ENCODE measurements around the gene SPTBN1. TPM values are rescaled to one million over a fixed set of nuclear protein-coding genes. Genes with fewer than 3 reads are reported as not detected.

The SPTBN1 gene
- total and polyA plus RNA-seq, 2 experiments from 2014 or later = 58.1 to 204 TPM

- ATAC-seq = no peak
- Mint-ChIP-seq H3K27me3 (ENCODE audit: insufficient read depth, low read depth, poor library complexity) (peaks cover 14% of the 10 kb centered on the region), H3K27ac (no peak overlapping the region), H3K36me3 (ENCODE audit: low read depth) (no peaks in the 10 kb centered on the region; the same call in 2 of the 3 replicates), H3K4me1 (peaks cover 54% of the 10 kb centered on the region), H3K9me3 (no peaks in the 10 kb centered on the region), H3K4me3 (no peak overlapping the region)
- Histone ChIP-seq H3K27me3 (ENCODE audit: insufficient read depth) (no peaks in the 10 kb centered on the region), H3K36me3 (ENCODE audit: insufficient read depth) (no peaks in the 10 kb centered on the region), H3K9me2 (ENCODE audit: insufficient read depth) (peaks cover 3% of the 10 kb centered on the region; the same call in 1 of the 2 replicates), H3K4me1 (ENCODE audit: insufficient read depth) (peaks cover 42% of the 10 kb centered on the region), H3K27ac (ENCODE audit: low read depth) (no peak overlapping the region), H2AFZ (no peak overlapping the region), H3K79me2 (replicated peaks; ENCODE audit: insufficient read depth) (peaks cover 100% of the 10 kb centered on the region), H4K20me1 (replicated peaks; ENCODE audit: insufficient read depth) (peaks cover 66% of the 10 kb centered on the region), H3K4me3 (no peak overlapping the region), H3K4me2 (no peak overlapping the region), H3F3A (replicated peaks; ENCODE audit: low read depth) (no peaks in the 10 kb centered on the region)
- DNase-seq (ENCODE audit: low spot score) = no peak
- no peak for TF ChIP-seq ZNF462 (CRISPR knock-in tag; IDR thresholded peaks at IDR 0.05)
- no peak for TF ChIP-seq CTCF (conservative IDR thresholded peaks at IDR 0.05; ENCODE audit: low read depth in 2 of 2)
- no peak for TF ChIP-seq EZH2phosphoT487 (IDR thresholded peaks at IDR 0.05; ENCODE audit: unreplicated experiment)
- TF ChIP-seq NANOG (IDR thresholded peaks at IDR 0.05; ENCODE audit: borderline replicate concordance) = no peak
- TF ChIP-seq CREB1 (CRISPR knock-in tag; IDR thresholded peaks at IDR 0.05; ENCODE audit: low read depth) = no peak
- no peak for TF ChIP-seq ZNF331 (CRISPR knock-in tag; IDR thresholded peaks at IDR 0.05; ENCODE audit: low read depth)
- TF ChIP-seq STAT1 (IDR thresholded peaks at IDR 0.05; ENCODE audit: unreplicated experiment) = no peak
These were observed 135.4 kb downstream of the SPTBN1 start for GRCh38 chr2:54591551-54591950.

Measured in GM23338 (cell line).